OCI-M1 (cell line): ENCODE measurements around the gene ZNF213.
A peak's percentile ranks its signal among the peaks of the same experiment; 100 is the strongest.

Experiments
- DNase-seq: peaks from one replicate; lab custom pipeline; 2025; lab: John Stamatoyannopoulos, UW

The ZNF213 gene

DNA sequence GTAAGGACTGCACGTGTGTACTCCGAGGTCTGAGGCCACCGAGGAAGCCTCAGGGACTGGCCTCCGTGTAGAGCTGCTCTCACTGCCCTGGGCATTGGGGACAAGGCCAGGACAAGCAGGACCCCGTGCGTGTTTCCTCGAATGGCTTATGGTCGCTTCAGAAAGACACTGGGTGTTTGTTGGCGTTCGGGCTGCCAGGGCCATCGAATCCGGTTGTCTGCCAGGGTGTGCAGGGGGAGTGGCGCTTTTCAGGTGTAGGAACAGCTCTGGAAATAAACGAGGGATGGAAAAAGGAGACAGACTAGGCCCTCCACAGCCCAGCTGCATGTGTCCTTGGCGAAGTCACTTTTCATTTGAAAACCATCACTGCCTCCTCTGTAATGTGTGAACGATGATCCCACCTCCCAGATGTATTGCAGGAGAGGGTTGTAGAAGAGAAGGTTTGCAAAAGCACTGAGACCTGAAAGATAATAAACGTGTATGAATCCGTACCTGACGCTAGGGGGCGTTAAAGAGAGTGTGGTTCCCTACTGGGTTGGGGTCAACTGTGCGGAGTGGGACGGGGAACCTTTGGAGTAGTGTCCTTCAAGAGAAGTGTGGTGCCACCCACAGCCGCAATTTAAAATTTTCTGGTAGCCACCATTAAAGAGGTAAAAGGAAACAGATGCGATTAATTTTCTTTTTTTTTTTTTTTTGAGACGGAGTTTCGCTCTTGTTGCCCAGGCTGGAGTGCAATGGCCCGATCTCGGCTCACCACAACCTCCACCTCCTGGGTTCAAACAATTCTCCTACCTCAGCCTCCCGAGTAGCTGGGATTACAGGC, 33.6 kb upstream of the ZNF213 start:
- DNase-seq = peak; percentile 63

DNA sequence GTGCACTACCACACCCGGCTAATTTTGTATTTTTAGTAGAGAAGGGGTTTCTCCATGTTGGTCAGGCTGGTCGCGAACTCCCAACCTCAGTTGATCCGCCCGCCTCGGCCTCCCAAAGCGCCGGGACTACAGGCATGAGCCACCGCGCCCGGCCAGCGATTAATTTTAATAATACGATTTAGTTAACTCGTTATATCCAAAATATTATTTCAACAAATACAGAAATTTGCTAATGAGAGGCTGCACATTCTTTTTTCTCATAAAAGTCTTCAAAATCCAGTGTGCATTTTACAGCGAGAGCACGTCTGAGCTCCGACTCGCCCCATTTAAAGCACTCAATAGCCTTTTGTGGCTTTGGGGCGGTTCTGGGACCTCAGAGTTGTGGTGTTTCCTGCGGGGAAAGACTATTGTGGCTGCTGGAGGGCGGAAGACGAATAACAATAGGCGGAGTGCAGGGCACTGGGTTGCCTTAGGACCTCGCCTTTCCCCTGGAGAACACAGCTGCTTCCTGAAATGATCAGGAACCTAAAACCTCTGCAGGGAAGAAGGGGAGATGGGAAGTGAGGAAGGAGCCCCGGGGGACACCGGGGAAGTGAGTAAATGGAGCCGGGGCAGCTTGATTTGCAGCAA, 32.9 kb upstream of the ZNF213 start:
- DNase-seq = no peak

GRCh38 chr16:3106205-3106928, 28.5 kb upstream of the ZNF213 start:
- peak; percentile 95 for DNase-seq

DNA sequence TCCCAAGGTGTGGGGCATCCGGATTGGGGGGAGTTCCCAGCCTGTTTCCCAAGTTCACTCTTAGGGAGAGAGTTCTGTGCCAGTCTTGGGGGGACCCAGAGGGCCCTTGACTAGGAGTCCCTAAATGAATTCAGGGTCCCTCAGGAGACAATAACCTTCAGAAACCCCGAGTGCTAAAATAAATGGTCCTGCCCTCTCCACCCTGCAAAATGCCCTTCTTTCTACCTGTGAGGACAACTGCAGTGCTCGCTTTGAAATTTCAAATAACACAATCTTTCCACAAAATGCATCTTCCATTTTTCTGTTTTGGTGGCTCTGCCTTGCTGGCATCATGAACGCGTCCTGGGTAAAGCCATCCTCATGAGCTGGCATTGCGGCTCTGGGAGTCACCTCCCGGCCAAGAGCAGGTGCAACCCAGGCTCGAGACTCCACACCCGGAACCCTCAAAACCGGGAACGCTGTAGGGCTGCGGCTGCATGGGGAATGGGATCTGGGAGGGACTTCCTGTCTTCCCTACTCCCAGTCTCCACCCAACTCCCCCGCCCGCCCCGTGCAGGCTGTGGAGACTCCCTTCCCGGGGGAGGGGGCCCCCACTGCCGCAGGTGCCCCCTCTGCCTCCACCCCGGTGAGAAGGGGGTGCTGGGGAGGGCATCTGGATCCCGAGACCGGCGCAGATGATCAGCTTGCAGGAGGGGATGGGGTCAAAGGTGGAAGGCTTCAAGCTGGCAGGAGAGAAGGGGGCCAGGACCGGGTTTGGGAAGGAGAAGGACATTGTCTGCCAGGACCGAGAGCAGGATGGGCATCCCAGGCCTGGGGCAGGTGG, 22.6 kb upstream of the ZNF213 start, which contains the start of gene ZNF205:
Gene ZNF205, plus strand, starts transcription at position 529 of the 823 bp plus-strand sequence. CDS start 845 bp downstream, outside the sequence.
- peak; percentile 79 for DNase-seq

GRCh38 chr16:3112881-3113574, 21.8 kb upstream of the ZNF213 start:
- no peak for DNase-seq

DNA sequence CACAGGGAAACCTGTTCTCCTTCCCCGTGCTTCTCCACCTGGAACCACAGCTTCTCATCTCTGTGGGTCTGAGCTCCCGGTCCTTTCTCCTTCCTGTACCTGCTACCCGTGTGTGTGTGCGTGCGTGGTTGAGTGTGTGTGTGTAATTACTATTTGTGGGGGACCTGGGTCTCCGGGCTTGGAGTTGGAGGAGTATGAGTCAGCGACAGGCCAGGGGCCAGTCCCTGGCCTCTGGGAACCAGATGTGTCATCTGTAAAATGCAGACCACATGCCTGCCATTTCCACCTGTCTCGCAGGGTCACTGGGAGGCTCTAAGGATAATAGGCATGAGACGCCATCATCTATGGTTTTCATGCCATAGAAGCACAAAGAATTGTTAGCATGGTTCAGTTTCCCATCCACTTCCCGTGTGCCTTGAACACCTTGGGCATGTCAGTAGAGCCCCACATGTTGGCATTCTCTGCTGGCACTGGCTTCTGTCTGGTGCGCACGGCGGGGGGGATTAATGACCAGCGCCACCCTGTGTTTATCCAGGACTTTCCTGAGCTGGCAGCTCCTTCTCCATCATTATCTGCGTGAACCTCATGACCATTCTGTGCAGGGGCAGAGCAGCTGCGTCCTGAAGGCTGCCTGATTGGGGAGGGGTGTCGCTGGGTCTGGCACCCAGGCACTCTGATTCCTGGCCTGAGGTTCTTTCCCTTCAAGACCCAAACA, 20.9 kb upstream of the ZNF213 start:
- no peak for DNase-seq

DNA sequence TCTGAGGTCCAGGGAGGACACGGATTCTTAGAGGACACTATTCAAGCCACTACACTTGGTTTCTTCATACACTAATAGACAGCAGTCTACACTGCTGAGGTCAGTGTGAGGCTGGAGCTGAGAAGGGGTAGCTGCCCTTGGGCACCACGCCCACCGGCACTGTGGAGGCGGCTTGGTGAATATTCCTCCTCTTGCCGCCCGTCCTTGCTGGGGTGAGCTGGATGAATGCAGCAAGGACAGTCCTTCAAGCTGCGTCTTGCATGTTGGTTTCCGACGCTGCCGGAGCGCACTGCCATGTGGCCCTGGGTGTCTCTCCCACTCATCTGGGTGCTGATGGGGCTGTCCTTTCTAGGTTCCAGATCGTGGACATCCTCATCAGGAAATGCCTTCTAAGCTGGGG, 19.8 kb upstream of the ZNF213 start:
- DNase-seq = no peak

DNA sequence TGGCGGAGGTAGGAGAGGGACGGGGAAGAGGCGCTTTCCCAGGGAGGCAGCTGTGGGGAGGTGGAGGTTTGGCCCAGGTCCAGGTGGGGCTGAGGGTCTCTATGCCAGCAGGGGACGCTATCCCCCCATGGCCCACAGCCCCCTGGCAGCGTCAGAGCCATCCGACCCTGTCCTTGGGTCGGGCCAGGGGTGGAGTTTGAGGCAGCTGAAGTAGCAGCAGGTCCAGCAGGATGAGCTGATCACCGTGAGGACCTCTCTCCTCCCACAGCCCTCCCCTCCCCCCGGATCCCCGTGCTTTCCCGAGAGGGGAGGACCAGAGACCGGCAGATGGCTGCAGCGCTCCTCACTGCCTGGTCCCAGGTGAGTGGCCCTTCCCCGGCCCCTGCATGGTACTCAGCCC, 19.3 kb upstream of the ZNF213 start:
- no peak for DNase-seq

- DNase-seq = no peak
Measured at GRCh38 chr16:3118204-3118790, 16.5 kb upstream of the ZNF213 start.

DNA sequence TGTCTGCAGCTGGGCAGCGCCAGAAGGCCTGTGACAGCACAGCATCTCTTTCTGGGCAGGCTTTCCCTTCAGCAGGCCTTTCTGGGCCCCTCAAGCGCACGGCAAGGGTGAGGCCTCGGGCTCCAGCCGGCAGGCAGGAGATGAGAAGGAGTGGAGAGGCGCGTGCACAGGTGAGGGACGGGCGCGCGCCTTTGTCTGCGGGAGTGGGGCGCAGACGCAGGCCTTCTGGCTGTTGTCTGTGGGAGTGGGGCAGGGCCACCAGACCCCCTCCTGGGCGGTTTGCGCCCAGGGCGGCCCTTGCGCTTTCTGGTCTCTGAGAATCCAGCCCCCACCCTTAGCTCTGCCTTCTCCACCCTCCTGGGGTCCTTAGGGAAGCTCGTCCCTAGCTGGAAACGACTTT, 16.0 kb upstream of the ZNF213 start:
- no peak for DNase-seq

DNA sequence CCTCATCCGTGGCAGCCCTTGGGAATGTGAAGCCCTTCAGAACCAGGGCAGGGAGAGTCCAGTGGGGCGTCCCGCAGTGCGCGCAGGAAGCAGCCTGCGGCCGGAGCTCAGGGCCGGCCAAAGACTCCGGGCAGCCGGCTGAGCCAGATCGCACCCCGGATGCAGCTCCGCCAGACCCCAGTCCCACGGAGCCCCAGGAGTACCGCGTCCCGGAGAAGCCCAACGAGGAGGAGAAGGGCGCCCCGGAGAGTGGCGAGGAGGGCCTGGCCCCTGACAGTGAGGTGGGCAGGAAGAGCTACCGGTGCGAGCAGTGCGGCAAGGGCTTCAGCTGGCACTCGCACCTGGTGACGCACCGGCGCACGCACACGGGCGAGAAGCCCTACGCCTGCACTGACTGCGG, 15.5 kb upstream of the ZNF213 start:
- DNase-seq = no peak

DNA sequence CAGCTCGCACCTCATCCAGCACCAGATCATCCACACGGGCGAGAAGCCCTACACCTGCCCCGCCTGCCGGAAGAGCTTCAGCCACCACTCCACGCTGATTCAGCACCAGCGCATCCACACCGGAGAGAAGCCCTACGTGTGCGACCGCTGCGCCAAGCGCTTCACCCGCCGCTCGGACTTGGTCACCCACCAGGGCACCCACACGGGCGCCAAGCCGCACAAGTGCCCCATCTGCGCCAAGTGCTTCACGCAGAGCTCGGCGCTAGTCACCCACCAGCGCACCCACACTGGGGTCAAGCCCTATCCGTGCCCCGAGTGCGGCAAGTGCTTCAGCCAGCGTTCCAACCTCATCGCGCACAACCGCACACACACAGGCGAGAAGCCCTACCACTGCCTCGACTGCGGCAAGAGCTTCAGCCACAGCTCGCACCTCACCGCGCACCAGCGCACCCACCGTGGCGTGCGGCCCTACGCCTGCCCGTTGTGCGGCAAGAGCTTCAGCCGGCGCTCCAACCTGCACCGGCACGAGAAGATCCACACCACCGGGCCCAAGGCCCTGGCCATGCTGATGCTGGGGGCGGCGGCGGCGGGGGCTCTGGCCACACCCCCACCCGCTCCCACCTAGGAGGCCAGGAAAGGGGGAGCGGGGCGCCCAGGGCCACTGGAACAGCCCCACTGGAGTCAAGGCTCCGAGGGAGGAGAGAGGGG, 15.0 kb upstream of the ZNF213 start:
- DNase-seq = no peak

DNA sequence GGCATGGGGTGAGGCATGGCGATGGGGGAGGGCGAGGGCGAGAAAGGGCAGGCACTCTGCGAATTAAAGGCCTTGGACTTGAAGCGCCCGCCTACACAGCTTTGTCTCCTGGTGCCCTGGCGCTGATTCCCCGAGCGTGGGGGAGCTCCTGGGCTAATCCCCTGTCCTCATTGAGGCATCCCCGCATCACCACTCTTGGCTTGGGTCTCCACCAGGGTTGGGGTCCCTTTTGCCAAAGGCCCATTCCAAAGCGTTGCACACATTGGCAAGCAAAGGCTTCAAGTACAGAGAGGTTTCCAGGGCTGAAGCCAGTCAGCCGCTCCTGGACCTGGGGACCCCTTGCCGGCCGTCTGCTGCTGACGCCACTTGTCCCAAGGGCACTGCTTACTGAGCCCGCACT, 14.4 kb upstream of the ZNF213 start:
- DNase-seq = no peak

DNA sequence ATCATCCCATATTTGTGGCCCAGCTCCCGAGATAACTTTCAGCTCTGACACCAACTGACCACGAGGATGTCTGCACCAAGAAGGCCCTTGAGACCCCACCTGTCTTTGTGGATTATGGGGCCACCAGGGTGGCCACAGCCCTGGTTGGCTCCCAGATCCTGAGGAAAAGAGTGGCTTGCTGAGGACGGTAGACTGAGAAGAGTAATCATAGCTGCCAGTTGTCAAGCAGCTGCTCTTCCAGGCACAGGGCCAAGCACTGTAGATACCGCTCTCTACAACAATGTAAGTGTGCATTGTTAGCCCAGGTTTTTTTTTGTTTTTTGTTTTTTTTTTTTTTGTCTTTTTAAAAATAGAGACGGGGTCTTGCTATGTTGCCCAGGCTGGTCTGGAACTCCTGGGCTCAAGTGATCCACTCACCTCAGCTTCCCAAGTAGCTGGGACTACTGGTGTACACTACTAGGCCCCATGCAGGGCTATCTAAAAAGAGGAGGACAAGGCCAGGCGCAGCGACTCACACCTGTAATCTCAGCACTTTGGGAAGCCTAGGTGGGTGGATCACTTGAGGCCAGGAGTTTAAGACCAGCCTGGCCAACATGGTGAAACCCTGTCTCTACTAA, 12.9 kb upstream of the ZNF213 start:
- no peak for DNase-seq

DNA sequence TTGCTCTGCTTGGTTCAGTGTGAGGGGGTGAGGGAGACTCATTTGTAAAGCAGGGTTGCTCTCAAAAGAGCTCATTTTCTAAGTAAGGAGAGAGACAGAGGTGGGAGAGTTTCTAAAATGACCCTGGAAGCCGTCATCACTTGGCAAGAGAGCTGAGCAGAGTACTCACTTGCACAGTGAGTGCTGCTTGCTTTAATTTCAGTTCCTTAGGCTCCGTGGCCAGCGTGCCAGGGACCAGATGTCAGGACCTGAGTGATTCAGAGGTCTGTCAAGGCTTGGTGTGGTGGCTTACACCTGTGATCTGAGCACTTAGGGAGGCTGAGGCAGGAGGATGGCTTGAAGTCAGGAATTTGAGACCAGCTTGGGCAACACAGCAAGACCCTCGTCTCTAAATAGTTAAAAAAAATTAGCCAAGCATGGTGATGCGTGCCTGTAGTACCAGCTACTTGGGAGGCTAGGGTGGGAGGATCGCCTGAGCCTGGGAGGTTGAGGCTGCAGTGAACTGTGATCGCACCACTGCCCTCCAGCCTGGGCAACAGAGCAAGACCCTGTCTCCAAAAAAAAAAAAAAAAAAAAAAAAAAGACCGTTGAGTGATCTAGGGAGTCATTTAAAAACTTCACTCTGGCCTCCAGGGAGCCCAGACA, 11.8 kb upstream of the ZNF213 start:
- DNase-seq = no peak

- peak; percentile 99 for DNase-seq
Measured at GRCh38 chr16:3123986-3124886, 10.6 kb upstream of the ZNF213 start.

GRCh38 chr16:3127745-3128144, 7.1 kb upstream of the ZNF213 start:
- DNase-seq = no peak
